IMR-90 (cell line): ENCODE data around the gene SH3BP4. TPM values are rescaled to one million over a fixed set of nuclear protein-coding genes. Genes with fewer than 3 reads are reported as not detected.

ENCODE experiments used
- ATAC-seq: fragments of 200-7000 bp; cut with Tn5 transposase; 2 replicates; pipeline ENCODE4 v1.9.1; 2020; ENCODE audit warnings: low read depth, mild to moderate bottlenecking, moderate library complexity
- BruUV-seq: library from RNA; stranded (reverse); fragments of 400-500 nt; replicated peaks from 2 replicates; lab custom pipeline; 2021; lab: Mats Ljungman, UMichigan
- CTCF ChIA-PET: fragments of 300-600 bp; formaldehyde crosslinking; extraction: SDS; loops from one replicate; lab custom pipeline; 2021; ENCODE audit warnings: antibody characterized with exemption; lab: Yijun Ruan, JAX
- POLR2A ChIA-PET: fragments of 300-600 bp; sonication (Branson Sonifier 250); formaldehyde crosslinking; loops from one replicate; lab custom pipeline; 2022; ENCODE audit warnings: antibody characterized with exemption; ENCODE audit not compliant: unreplicated experiment; lab: Charles Lee
- DNase-seq: peaks from one replicate; pipeline ENCODE4 v3.0.0; 2013
- H2AFZ ChIP-seq: replicated peaks from 2 replicates; pipeline ENCODE3; 2013; ENCODE audit warnings: low read length, mild to moderate bottlenecking; ENCODE audit not compliant: poor library complexity
- H2AK5ac ChIP-seq: 2 replicates; pipeline ENCODE4 v1.6.1; 2013; ENCODE audit warnings: low read depth, low read length, inconsistent platforms
- H2AK9ac ChIP-seq: replicated peaks from 2 replicates; pipeline ENCODE3; 2013; ENCODE audit warnings: mild to moderate bottlenecking, low read depth, low read length, moderate library complexity; ENCODE audit not compliant: poor library complexity
- H2BK120ac ChIP-seq: 2 replicates; pipeline ENCODE4 v1.6.1; 2013; ENCODE audit warnings: low read depth, low read length, inconsistent platforms
- H2BK15ac ChIP-seq: 3 replicates; pipeline ENCODE4 v1.6.1; 2013; ENCODE audit warnings: low read depth, low read length, inconsistent platforms
- H2BK20ac ChIP-seq: 2 replicates; pipeline ENCODE4 v1.6.1; 2013; ENCODE audit warnings: low read depth, mild to moderate bottlenecking, inconsistent platforms, low read length, moderate library complexity
- H2BK5ac ChIP-seq: 2 replicates; pipeline ENCODE4 v1.6.1; 2013; ENCODE audit warnings: mild to moderate bottlenecking, low read depth, low read length, inconsistent platforms; ENCODE audit not compliant: poor library complexity, severe bottlenecking
- H3K14ac ChIP-seq: replicated peaks from 2 replicates; pipeline ENCODE4 v1.6.1; 2013; ENCODE audit warnings: low read depth, low read length, inconsistent platforms
- H3K18ac ChIP-seq: 2 replicates; pipeline ENCODE4 v1.6.1; 2013; ENCODE audit warnings: low read depth, low read length, control low read depth
- H3K23ac ChIP-seq: 2 replicates; pipeline ENCODE4 v1.6.1; 2013; ENCODE audit warnings: low read depth, low read length, inconsistent platforms
- H3K27ac ChIP-seq: 2 replicates; pipeline ENCODE4 v1.5.1; 2013; ENCODE audit warnings: mild to moderate bottlenecking, control low read depth, low read length; ENCODE audit not compliant: insufficient read depth
- H3K27me3 ChIP-seq: 2 replicates; pipeline ENCODE4 v1.6.1; 2013; ENCODE audit warnings: low read length; ENCODE audit not compliant: control insufficient read depth, insufficient read depth
- H3K36me3 ChIP-seq: 2 replicates; pipeline ENCODE4 v1.6.1; 2013; ENCODE audit warnings: low read length, mixed read lengths; ENCODE audit not compliant: control insufficient read depth, insufficient read depth
- H3K4ac ChIP-seq: 2 replicates; pipeline ENCODE4 v1.6.1; 2013; ENCODE audit warnings: low read depth, low read length, inconsistent platforms
- H3K4me1 ChIP-seq: 2 replicates; pipeline ENCODE4 v1.6.1; 2013; ENCODE audit warnings: low read length, mixed read lengths; ENCODE audit not compliant: control insufficient read depth, insufficient read depth
- H3K4me2 ChIP-seq: 2 replicates; pipeline ENCODE4 v1.6.1; 2013; ENCODE audit warnings: low read depth, mild to moderate bottlenecking, control low read depth, low read length, moderate library complexity
- H3K4me3 ChIP-seq: 2 replicates; pipeline ENCODE4 v1.5.1; 2013; ENCODE audit warnings: low read depth, mild to moderate bottlenecking, control low read depth, low read length, moderate library complexity; ENCODE audit not compliant: insufficient read depth
- H3K56ac ChIP-seq: 2 replicates; pipeline ENCODE4 v1.6.1; 2013; ENCODE audit warnings: low read length, inconsistent platforms; ENCODE audit not compliant: insufficient read depth; ENCODE audit errors: extremely low read depth
- H3K79me1 ChIP-seq, 2 experiments: 2 replicates each; pipeline ENCODE4 v1.6.1; 2013; ENCODE audit warnings: low read length in 2 of 2, inconsistent platforms in 1 of 2, low read depth in 1 of 2
- H3K9ac ChIP-seq: 2 replicates; pipeline ENCODE4 v1.6.1; 2013; ENCODE audit warnings: low read depth, low read length, control low read depth
- H3K9me1 ChIP-seq: 2 replicates; pipeline ENCODE4 v1.6.1; 2013; ENCODE audit warnings: low read length, inconsistent platforms; ENCODE audit not compliant: insufficient read depth
- H3K9me3 ChIP-seq: 2 replicates; pipeline ENCODE4 v1.6.1; 2013; ENCODE audit warnings: low read length; ENCODE audit not compliant: control insufficient read depth, insufficient read depth
- H4K20me1 ChIP-seq: 2 replicates; pipeline ENCODE4 v1.6.1; 2013; ENCODE audit warnings: low read length, inconsistent platforms; ENCODE audit not compliant: insufficient read depth
- H4K5ac ChIP-seq: 2 replicates; pipeline ENCODE4 v1.6.1; 2013; ENCODE audit warnings: mild to moderate bottlenecking, low read depth, low read length, control low read depth
- H4K8ac ChIP-seq, 2 experiments: 2 replicates each; pipeline ENCODE4 v1.6.1; 2013; ENCODE audit warnings: low read depth in 2 of 2, low read length in 2 of 2, control low read depth in 1 of 2, inconsistent platforms in 1 of 2
- H4K91ac ChIP-seq: 2 replicates; pipeline ENCODE4 v1.6.1; 2013; ENCODE audit warnings: low read depth, low read length, inconsistent platforms; ENCODE audit not compliant: insufficient read depth
- BHLHE40 ChIP-seq: fragments of 150-350 bp; IDR thresholded peaks from 2 replicates; pipeline ENCODE4 v1.6.1; 2016; ENCODE audit warnings: mild to moderate bottlenecking, low read depth, low read length
- POLR2A ChIP-seq: IDR thresholded peaks from 2 replicates; pipeline ENCODE4 v1.6.1; 2012; ENCODE audit warnings: mild to moderate bottlenecking, low read depth, low read length
- WGBS, 2 experiments: methylation state at CpG; one replicate each; pipeline versions ENCODE4 v1.1.5 to v1.1.7; 2013; ENCODE audit warnings: missing lambda C conversion rate in 2 of 2; ENCODE audit not compliant: insufficient read length in 1 of 2; ENCODE audit errors: extremely low coverage in 2 of 2; 5-methylcytosine and 5-hydroxymethylcytosine counted together
- dilution Hi-C: fragments of 300-500 bp; cut with HindIII; formaldehyde crosslinking; loops from one replicate; pipeline ENCODE4 v1.14.3; 2018; ENCODE audit warnings: low sequenced_read_pairs; ENCODE audit not compliant: unreplicated experiment
- in situ Hi-C: fragments of 300-500 bp; cut with MboI; formaldehyde crosslinking; loops from 3 replicates; pipeline ENCODE4 v1.14.3; 2019; ENCODE audit warnings: low sequenced_read_pairs, inconsistent platforms, mixed read lengths
- intact Hi-C: fragments of 100-400 bp; cut with micrococcal nuclease; formaldehyde crosslinking; loops from 2 replicates; pipeline ENCODE4 v1.10.0; 2022
- polyA plus RNA-seq, 3 experiments: library from polyadenylated mRNA; depleted of rRNA; stranded (reverse); fragments of >200 nt; gene quantifications; 2 replicates each; pipeline ENCODE4 v1.2.3, GENCODE V29; 2012; ENCODE audit warnings: low replicate concordance in 1 of 3
- total RNA-seq: library from RNA; depleted of rRNA; stranded (reverse); fragments of >200 nt; gene quantifications from 2 replicates; pipeline ENCODE4 v1.2.3, GENCODE V29; 2012

The SH3BP4 gene
- total and polyA plus RNA-seq, 2 of the 4 experiments (the other 2 are of a cell fraction) = 104 to 122 TPM

GRCh38 chr2:234930397-234930796, 21.4 kb upstream of the SH3BP4 start:
- no peak overlapping the region for H3K4me3 ChIP-seq
- intact Hi-C loops (no loop called here), dilution Hi-C loops (no loop called here), in situ Hi-C loops (no loop called here)
- no peak overlapping the region for H3K56ac ChIP-seq
- no peak overlapping the region for H2BK20ac ChIP-seq
- ChIA-PET CTCF (no interaction called here), POLR2A (no interaction called here)
- no peak overlapping the region for H2BK5ac ChIP-seq
- no peak overlapping the region for H2AK9ac ChIP-seq
- H2AFZ ChIP-seq = no peak overlapping the region
- H3K4ac ChIP-seq = no peak overlapping the region
- H3K4me2 ChIP-seq = no peak overlapping the region
- H3K79me1 ChIP-seq = no peaks in the 10 kb centered on the region
- H3K4me1 ChIP-seq = peaks cover 6% of the 10 kb centered on the region; the same call in 1 of the 2 replicates
- no peak for ATAC-seq
- no peak overlapping the region for H3K23ac ChIP-seq
- no peak overlapping the region for H2AK5ac ChIP-seq
- H3K9me3 ChIP-seq = no peaks in the 10 kb centered on the region
- no peaks in the 10 kb centered on the region for H3K36me3 ChIP-seq
- H3K14ac ChIP-seq = no peak overlapping the region
- no peak overlapping the region for H3K9ac ChIP-seq
- peaks cover 10% of the 10 kb centered on the region for H3K27me3 ChIP-seq
- H4K20me1 ChIP-seq = no peaks in the 10 kb centered on the region
- no TSS peak for BruUV-seq
- no peak for TF ChIP-seq BHLHE40
- TF ChIP-seq POLR2A = no peak
- no peak overlapping the region for H4K5ac ChIP-seq
- no peaks in the 10 kb centered on the region for H3K9me1 ChIP-seq
- no peak overlapping the region for H2BK15ac ChIP-seq
- no peak overlapping the region for H4K8ac ChIP-seq
- no peak for DNase-seq
- WGBS, 2 experiments = 92% methylated on average over 3 of the region's 4 CpGs; no CpG with 5 or more reads in 1 of the 2 experiments
- no peak overlapping the region for H4K91ac ChIP-seq
- no peak overlapping the region for H3K27ac ChIP-seq
- H2BK120ac ChIP-seq = no peak overlapping the region
- no peak overlapping the region; the same call in 1 of the 2 replicates for H3K18ac ChIP-seq
